GM18508 (cell line): ENCODE measurements around the gene CRTAC1.

Source experiments
- ATAC-seq: cut with Tn5 transposase; IDR thresholded peaks from one replicate; pipeline ENCODE4 v1.9.1; 2021; ENCODE audit warnings: moderate number of reproducible peaks; ENCODE audit not compliant: insufficient read depth, unreplicated experiment

CRTAC1 gene

GRCh38 chr10:97904018-97904381 lies 126.4 kb downstream of the CRTAC1 start:
- ATAC-seq = no peak

- no peak for ATAC-seq
These were observed 127.0 kb downstream of the CRTAC1 start for GRCh38 chr10:97903128-97904017.

- ATAC-seq = no peak
These were observed 129.0 kb downstream of the CRTAC1 start for GRCh38 chr10:97901381-97901780.

GRCh38 chr10:97898429-97898828 lies 132.0 kb downstream of the CRTAC1 start:
- no peak for ATAC-seq

GRCh38 chr10:97896756-97897358 lies 133.6 kb downstream of the CRTAC1 start:
- no peak for ATAC-seq

GRCh38 chr10:97895915-97896314 lies 134.5 kb downstream of the CRTAC1 start:
- no peak for ATAC-seq

GRCh38 chr10:97895084-97895483 lies 135.3 kb downstream of the CRTAC1 start:
- ATAC-seq = no peak

GRCh38 chr10:97894092-97894491 lies 136.3 kb downstream of the CRTAC1 start:
- ATAC-seq = no peak

- no peak for ATAC-seq
These were observed 137.5 kb downstream of the CRTAC1 start for GRCh38 chr10:97892939-97893338.

GRCh38 chr10:97892506-97892905 lies 137.9 kb downstream of the CRTAC1 start:
- no peak for ATAC-seq

- ATAC-seq = no peak
These were observed 138.8 kb downstream of the CRTAC1 start for GRCh38 chr10:97891497-97892167.

GRCh38 chr10:97889461-97890265 lies 140.8 kb downstream of the CRTAC1 start:
- ATAC-seq = no peak

- no peak for ATAC-seq
These were observed 141.7 kb downstream of the CRTAC1 start for GRCh38 chr10:97888641-97889262.

GRCh38 chr10:97888134-97888533 lies 142.3 kb downstream of the CRTAC1 start:
- no peak for ATAC-seq

GRCh38 chr10:97887399-97887798 lies 143.0 kb downstream of the CRTAC1 start:
- ATAC-seq = no peak

GRCh38 chr10:97886286-97886685 lies 144.1 kb downstream of the CRTAC1 start:
- no peak for ATAC-seq

- ATAC-seq = no peak
These were observed 147.3 kb downstream of the CRTAC1 start for GRCh38 chr10:97883092-97883485.

- ATAC-seq = no peak
These were observed 148.0 kb downstream of the CRTAC1 start for GRCh38 chr10:97882142-97883091.

- no peak for ATAC-seq
These were observed 150.3 kb downstream of the CRTAC1 start for GRCh38 chr10:97880109-97880508.
